Panc1 (cell line): ENCODE measurements around the gene PLEKHG1. TPM values are rescaled to one million over a fixed set of nuclear protein-coding genes. Genes with fewer than 3 reads are reported as not detected.

Source experiments
- ATAC-seq: fragments of 200-7000 bp; cut with Tn5 transposase; 2 replicates; pipeline ENCODE4 v1.9.1; 2020; ENCODE audit warnings: mild to moderate bottlenecking, moderate library complexity
- BruUV-seq: library from RNA; stranded (reverse); fragments of 400-500 nt; replicated peaks from 2 replicates; lab custom pipeline; 2021; lab: Mats Ljungman, UMichigan
- CTCF ChIA-PET: fragments of 300-600 bp; sonication (Branson Sonifier 250); formaldehyde crosslinking; loops from one replicate; lab custom pipeline; 2022; ENCODE audit warnings: antibody characterized with exemption; lab: Charles Lee
- POLR2A ChIA-PET: fragments of 300-600 bp; sonication (Branson Sonifier 250); formaldehyde crosslinking; loops from one replicate; lab custom pipeline; 2022; ENCODE audit warnings: antibody characterized with exemption; lab: Charles Lee
- DNase-seq: peaks from one replicate; pipeline ENCODE4 v3.0.0-alpha.2; 2010; ENCODE audit warnings: low read depth, low spot score
- H3K27ac ChIP-seq: 2 replicates; pipeline ENCODE4 v1.5.1; 2011; ENCODE audit warnings: mild to moderate bottlenecking, low read length, inconsistent platforms
- H3K27me3 ChIP-seq: fragments of 200-500 bp; sonication (Bioruptor generic); 2 replicates; pipeline ENCODE4 v1.6.0; 2014; ENCODE audit warnings: low read length, inconsistent platforms; ENCODE audit not compliant: control insufficient read depth, insufficient read depth
- H3K36me3 ChIP-seq: fragments of 200-500 bp; sonication (Bioruptor generic); 2 replicates; pipeline ENCODE4 v1.5.1; 2014; ENCODE audit warnings: inconsistent platforms, mild to moderate bottlenecking, low read length, moderate library complexity; ENCODE audit not compliant: control insufficient read depth, insufficient read depth
- H3K4me1 ChIP-seq: 2 replicates; pipeline ENCODE4 v1.5.1; 2011; ENCODE audit warnings: inconsistent platforms, mild to moderate bottlenecking, low read length, moderate library complexity; ENCODE audit not compliant: control insufficient read depth, insufficient read depth
- H3K4me3 ChIP-seq, 2 experiments: 2 replicates each; pipeline ENCODE4 v1.5.1; 2011 to 2012; ENCODE audit warnings: low read depth in 2 of 2, low read length in 2 of 2, mild to moderate bottlenecking in 2 of 2, inconsistent platforms in 1 of 2, moderate library complexity in 1 of 2
- H3K9me3 ChIP-seq: fragments of 200-500 bp; sonication (Bioruptor generic); 2 replicates; pipeline ENCODE4 v1.5.1; 2014; ENCODE audit warnings: low read depth, mild to moderate bottlenecking, inconsistent platforms, low read length, moderate library complexity; ENCODE audit not compliant: control insufficient read depth, insufficient read depth
- POLR2AphosphoS5 ChIP-seq: IDR thresholded peaks from 2 replicates; pipeline ENCODE4 v1.6.1; 2012; ENCODE audit warnings: mild to moderate bottlenecking, low read depth, low read length, moderate library complexity
- SIN3A ChIP-seq: IDR thresholded peaks from 2 replicates; pipeline ENCODE4 v1.6.1; 2012; ENCODE audit warnings: low read depth, mild to moderate bottlenecking, low read length, moderate library complexity, borderline replicate concordance; ENCODE audit not compliant: insufficient read depth
- TCF7L2 ChIP-seq: IDR thresholded peaks from 2 replicates; pipeline ENCODE4 v1.6.1; 2011; ENCODE audit warnings: mild to moderate bottlenecking, low read depth, low read length, inconsistent platforms
- in situ Hi-C: cut with HindIII; loops from 2 replicates; pipeline ENCODE4 v1.10.0; 2016; ENCODE audit warnings: low sequenced_read_pairs, low pct_unique_long_range_greater_than_20kb
- intact Hi-C: fragments of 100-400 bp; cut with micrococcal nuclease; formaldehyde crosslinking; loops from one replicate; pipeline ENCODE4 v1.10.0; 2022; ENCODE audit not compliant: unreplicated experiment
- total RNA-seq: library from RNA; stranded (reverse); gene quantifications from one replicate; pipeline ENCODE4 v1.2.1, GENCODE V29; 2021; ENCODE audit not compliant: unreplicated experiment
- TF ChIP-seq, protein P1 (sequence below): fragments of 450-650 bp; IDR thresholded peaks from 2 replicates; pipeline ENCODE4 v1.5.1; 2017; ENCODE audit warnings: mild to moderate bottlenecking
- TF ChIP-seq, protein P2 (sequence below), 2 experiments: IDR thresholded peaks; 2 replicates each; pipeline ENCODE4 v1.6.1; 2011 to 2012; ENCODE audit warnings: low read depth in 2 of 2, control low read depth in 1 of 2, low read length in 1 of 2, mild to moderate bottlenecking in 1 of 2, moderate library complexity in 1 of 2; ENCODE audit not compliant: insufficient read depth in 1 of 2

Gene PLEKHG1
- total RNA-seq, 1 experiment from 2014 or later = 4.0 TPM

DNA sequence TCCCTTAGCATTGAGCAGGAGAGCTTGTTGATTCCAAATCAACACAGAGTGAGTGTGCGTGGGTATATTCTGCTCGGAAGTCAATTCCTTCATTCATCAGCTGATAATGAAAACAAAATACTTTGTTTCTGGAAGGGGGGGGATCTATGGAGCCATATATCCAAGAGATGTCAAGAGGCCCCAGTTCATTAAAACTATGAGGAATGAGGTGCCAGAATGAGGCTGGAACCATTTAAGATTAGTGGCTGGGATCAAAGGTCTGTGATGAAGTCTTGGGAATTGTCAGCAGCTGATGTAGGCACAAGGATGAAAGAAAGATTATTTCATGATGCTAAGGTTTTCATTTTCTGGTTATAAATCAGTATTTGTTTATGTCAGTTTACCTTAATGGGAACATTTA, 30.5 kb upstream of the PLEKHG1 start:
- Histone ChIP-seq H3K36me3 (no peaks in the 10 kb centered on the region), H3K4me1 (no peaks in the 10 kb centered on the region), H3K9me3 (no peaks in the 10 kb centered on the region), H3K4me3 (no peak overlapping the region), H3K27ac (no peak overlapping the region), H3K27me3 (no peaks in the 10 kb centered on the region)
- ATAC-seq (no peak), DNase-seq (no peak)
- in situ Hi-C loops (no loop called here), intact Hi-C loops (no loop called here)
- BruUV-seq = no TSS peak
- POLR2A ChIA-PET = no interaction called here
- CTCF ChIA-PET = no interaction called here
- TF ChIP-seq SIN3A = no peak
- TF ChIP-seq POLR2AphosphoS5 = no peak

DNA sequence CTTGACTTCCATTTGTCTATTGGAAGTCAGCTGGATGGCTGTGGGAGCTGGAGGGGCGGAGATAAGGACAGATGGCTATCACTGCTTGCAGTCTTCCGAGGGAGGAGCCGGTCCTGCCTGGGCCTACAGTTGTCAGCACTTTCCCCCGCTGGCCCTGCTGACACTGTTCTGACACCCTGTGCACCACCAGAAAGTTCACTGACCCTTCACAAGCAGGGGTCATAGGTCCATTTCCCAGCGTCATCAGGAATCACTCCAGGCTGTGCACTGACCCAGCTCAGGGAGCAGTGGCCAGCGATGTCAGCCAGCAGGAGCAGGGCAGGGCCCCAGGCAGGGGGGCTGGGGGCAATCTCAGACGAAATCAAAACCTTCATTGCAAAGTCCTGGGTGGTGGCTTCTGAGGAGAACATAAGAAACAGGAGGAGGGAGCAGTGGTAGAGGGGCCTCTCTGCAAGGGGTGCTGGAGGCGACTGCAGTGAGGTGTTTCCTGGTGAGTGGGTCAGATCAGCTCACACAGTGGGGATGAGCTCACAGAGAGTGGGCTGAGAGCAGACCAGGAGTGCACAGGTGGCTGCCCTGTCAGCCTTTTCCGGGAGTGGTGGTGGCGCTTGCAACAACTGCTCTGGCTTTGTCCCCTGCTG, 26.5 kb upstream of the PLEKHG1 start:
- Histone ChIP-seq H3K36me3 (no peaks in the 10 kb centered on the region), H3K4me3 (no peak overlapping the region), H3K27ac (no peak overlapping the region), H3K27me3 (no peaks in the 10 kb centered on the region), H3K4me1 (no peaks in the 10 kb centered on the region; the same call in 1 of the 2 replicates), H3K9me3 (no peaks in the 10 kb centered on the region)
- ATAC-seq = no peak
- in situ Hi-C loops = no loop called here
- POLR2A ChIA-PET = no interaction called here
- BruUV-seq = no TSS peak
- TF ChIP-seq TCF7L2 (no peak), SIN3A (no peak)
- TF ChIP-seq, protein P1, sequence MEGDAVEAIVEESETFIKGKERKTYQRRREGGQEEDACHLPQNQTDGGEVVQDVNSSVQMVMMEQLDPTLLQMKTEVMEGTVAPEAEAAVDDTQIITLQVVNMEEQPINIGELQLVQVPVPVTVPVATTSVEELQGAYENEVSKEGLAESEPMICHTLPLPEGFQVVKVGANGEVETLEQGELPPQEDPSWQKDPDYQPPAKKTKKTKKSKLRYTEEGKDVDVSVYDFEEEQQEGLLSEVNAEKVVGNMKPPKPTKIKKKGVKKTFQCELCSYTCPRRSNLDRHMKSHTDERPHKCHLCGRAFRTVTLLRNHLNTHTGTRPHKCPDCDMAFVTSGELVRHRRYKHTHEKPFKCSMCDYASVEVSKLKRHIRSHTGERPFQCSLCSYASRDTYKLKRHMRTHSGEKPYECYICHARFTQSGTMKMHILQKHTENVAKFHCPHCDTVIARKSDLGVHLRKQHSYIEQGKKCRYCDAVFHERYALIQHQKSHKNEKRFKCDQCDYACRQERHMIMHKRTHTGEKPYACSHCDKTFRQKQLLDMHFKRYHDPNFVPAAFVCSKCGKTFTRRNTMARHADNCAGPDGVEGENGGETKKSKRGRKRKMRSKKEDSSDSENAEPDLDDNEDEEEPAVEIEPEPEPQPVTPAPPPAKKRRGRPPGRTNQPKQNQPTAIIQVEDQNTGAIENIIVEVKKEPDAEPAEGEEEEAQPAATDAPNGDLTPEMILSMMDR = no peak
- TF ChIP-seq, protein P2, sequence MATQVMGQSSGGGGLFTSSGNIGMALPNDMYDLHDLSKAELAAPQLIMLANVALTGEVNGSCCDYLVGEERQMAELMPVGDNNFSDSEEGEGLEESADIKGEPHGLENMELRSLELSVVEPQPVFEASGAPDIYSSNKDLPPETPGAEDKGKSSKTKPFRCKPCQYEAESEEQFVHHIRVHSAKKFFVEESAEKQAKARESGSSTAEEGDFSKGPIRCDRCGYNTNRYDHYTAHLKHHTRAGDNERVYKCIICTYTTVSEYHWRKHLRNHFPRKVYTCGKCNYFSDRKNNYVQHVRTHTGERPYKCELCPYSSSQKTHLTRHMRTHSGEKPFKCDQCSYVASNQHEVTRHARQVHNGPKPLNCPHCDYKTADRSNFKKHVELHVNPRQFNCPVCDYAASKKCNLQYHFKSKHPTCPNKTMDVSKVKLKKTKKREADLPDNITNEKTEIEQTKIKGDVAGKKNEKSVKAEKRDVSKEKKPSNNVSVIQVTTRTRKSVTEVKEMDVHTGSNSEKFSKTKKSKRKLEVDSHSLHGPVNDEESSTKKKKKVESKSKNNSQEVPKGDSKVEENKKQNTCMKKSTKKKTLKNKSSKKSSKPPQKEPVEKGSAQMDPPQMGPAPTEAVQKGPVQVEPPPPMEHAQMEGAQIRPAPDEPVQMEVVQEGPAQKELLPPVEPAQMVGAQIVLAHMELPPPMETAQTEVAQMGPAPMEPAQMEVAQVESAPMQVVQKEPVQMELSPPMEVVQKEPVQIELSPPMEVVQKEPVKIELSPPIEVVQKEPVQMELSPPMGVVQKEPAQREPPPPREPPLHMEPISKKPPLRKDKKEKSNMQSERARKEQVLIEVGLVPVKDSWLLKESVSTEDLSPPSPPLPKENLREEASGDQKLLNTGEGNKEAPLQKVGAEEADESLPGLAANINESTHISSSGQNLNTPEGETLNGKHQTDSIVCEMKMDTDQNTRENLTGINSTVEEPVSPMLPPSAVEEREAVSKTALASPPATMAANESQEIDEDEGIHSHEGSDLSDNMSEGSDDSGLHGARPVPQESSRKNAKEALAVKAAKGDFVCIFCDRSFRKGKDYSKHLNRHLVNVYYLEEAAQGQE (IDR thresholded peaks at IDR 0.05; ENCODE audit: insufficient read depth in 1 of 2, low read depth in 2 of 2, low read length in 1 of 2) = no peak
- intact Hi-C loops = no loop called here
- no peak for DNase-seq
- CTCF ChIA-PET = no interaction called here

DNA sequence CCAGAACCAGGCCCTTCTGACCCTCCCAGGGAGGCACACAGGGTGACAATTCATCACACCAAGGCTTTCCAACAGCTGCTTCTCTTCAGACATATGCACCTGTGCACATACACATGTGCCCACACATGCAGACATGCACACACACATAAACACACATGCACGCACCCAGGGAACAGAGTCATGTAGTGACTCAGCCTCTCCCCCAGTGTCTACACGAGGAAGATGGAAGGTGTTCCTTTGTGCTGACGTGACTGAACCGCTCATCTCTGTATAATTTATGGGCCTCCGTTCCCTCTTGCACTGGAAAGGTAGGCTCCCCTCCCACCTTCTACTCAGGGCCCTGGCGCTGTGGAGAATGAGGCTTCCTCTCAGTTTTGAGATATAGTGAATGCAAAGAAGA, 23.8 kb upstream of the PLEKHG1 start:
- intact Hi-C loops (no loop called here), in situ Hi-C loops (no loop called here)
- no peaks in the 10 kb centered on the region for H3K36me3 ChIP-seq
- H3K4me1 ChIP-seq = no peaks in the 10 kb centered on the region; the same call in 1 of the 2 replicates
- ChIA-PET POLR2A (no interaction called here), CTCF (interaction anchor here (0.5 kb wide), 1 partner anchor 157 kb away, joined by 4 read pairs; no protein-coding TSS in a partner anchor)
- H3K4me3 ChIP-seq = no peak overlapping the region
- no peaks in the 10 kb centered on the region for H3K27me3 ChIP-seq
- ATAC-seq = no peak
- no peak for DNase-seq
- no TSS peak for BruUV-seq
- H3K9me3 ChIP-seq = no peaks in the 10 kb centered on the region
- no peak overlapping the region for H3K27ac ChIP-seq
- TF ChIP-seq POLR2AphosphoS5 (no peak), SIN3A (no peak), TCF7L2 (no peak)
- TF ChIP-seq, protein P1 = no peak
- TF ChIP-seq, protein P2 (IDR thresholded peaks at IDR 0.05; ENCODE audit: insufficient read depth in 1 of 2, low read depth in 2 of 2, low read length in 1 of 2) = no peak
